Hematopoietic multipotent progenitor cell treated with erythropoietin and hydrocortisone succinate and interleukin-3 and kit ligand, for 17 days (in vitro differentiated cells): ENCODE data around the gene DOCK1.

ENCODE experiments used
- DNase-seq: peaks from one replicate; pipeline ENCODE4 v3.0.0-alpha.2; 2015; ENCODE audit warnings: low spot score

Gene DOCK1

DNA sequence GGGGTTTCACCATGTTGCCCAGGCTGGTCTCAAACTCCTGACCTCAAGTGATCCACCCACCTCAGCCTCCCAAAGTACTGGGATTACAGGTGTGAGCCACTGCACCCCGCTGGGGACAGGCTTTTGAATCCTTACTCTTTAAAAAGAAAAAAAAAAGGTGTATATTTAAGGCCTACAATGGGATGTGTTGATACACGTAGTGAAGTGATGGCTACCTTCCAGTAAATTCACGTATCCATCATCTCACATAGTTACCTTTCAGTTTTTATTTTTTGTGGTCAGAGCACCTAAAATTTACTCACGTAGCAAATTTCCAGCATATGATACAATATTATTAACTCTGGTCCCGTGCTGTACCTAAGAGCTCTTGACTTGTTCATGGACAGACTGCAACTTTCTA lies 410.7 kb downstream of the DOCK1 start:
- no peak for DNase-seq

DNA sequence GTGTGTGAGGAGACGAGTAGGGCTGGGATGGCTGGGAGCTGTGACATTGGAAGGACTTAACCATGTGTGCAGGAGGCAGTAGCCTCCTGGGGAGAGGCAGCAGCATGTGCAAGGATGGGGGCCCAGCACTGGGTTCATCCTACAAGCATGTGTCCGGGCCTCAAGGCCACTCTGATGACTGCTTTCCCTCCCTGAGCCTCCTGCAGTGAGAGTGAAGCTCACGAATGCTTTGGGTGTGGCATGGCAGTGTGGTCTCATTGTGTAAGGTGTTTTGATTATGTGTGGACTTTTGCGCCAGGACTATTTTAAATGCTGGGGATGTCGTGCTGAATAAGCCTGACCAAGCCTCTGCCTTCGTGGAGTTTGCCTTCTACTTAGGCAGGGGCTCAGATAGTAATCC lies 413.2 kb downstream of the DOCK1 start:
- DNase-seq: no peak

DNA sequence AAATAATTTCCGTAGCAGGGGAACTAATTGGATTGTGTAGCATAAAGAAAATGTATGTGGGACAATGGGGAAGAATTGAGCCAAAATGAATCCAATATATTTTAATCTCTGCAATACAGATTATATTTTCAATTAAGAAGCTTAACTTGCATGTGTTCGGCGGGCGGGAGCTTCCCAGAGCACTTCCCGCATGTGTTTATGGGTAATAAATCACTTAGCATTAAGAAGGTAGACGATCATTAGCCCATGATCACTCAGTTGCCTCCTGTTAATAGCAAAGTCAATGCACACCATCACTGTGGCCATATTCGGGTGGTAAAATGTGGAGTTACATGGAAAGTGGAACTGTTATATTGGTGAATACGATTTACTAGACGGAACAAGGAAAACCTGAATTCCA lies 414.0 kb downstream of the DOCK1 start:
- no peak for DNase-seq

DNA sequence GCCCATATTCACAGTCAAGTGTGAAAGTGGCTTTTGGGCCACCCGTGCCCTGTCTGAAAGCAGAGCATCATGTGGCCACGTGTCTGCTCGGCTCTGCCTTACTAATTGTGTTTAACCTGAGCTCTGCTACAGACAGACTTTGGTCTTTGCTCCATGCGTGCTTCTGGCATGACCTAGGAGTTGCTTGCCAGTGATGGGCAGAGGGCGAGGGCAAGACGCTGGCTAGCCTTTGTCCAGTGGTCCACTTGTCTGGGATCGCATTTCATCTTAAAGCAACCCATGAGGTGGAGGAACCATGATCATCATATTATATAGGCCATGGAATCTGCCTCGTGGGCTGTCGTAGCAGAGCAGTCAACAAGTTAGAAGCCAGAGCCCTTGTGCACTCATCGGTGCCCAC lies 414.5 kb downstream of the DOCK1 start:
- no peak for DNase-seq

DNA sequence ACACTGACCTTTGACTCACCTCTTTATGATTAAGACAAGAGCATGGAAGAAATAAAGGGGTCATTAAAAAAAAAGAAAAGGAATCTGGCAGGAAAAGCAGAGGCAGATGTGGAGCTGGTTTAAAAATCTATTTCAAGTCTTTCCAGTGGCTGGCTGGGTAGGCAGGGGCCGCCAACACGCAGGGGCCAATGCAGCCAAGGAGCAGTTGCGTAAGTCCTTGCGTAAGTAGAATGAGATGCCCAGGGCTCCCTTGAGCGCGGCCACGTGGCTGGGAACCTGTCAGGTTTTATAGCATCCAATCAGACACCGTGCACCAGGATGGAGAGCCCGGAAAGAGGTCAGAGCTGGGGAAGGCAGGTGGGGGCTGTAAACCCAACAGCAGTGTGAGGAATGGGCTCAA lies 414.9 kb downstream of the DOCK1 start:
- no peak for DNase-seq

DNA sequence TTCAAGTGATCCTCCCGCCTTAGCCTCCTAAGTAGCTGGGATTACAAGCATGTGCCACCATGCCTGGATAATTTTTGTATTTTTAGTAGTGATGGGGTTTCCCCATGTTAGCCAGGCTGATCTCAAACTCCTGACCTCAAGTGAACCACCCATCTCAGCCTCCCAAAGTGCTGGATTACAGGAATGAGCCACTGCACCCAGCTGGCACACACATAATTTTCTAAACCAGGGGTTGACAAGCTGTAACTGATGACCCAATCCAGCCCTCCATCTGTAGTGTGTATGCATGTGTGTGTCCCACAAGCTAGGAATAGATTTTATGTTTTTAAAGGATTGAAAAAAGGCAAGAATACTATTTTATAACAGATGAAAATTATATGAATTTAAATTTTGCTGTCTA lies 417.1 kb downstream of the DOCK1 start:
- DNase-seq: no peak

DNA sequence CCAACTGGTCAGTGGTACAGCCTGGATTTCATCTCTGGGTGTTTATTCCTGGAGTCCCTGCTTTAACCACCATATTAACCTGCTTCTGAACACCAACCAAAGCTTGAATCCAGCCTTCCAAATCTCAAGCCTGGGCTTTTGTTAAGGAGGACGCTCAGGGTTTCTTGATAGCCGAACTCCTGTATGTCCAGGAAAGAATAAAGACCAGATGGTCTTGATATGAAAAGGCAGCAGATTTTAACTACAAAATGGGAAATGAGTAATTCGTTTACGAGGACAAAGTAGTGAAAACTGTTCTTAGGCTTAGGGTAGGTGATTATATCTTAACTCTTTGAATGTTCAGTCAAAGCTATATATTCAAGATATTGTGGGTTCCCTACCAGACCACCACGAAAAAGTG lies 420.3 kb downstream of the DOCK1 start:
- DNase-seq: no peak

DNA sequence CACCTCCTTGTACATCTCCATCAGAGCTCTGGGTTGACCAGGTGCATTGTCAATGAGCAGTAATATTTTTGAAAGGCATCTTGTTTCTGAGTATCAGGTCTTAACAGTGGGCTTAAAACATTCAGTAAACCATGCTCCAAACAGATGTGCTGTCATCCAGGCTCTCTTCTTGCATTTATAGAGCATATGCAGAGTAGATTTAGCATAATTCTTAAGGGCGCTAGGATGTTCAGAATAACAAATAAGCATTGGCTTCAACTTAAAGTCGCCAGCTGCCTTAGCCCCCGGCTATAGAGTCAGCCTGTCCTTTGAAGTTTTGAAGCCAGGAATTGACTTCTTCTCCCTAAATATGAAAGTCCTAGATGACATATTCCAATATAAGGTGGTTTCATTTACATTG lies 421.7 kb downstream of the DOCK1 start:
- DNase-seq: no peak

DNA sequence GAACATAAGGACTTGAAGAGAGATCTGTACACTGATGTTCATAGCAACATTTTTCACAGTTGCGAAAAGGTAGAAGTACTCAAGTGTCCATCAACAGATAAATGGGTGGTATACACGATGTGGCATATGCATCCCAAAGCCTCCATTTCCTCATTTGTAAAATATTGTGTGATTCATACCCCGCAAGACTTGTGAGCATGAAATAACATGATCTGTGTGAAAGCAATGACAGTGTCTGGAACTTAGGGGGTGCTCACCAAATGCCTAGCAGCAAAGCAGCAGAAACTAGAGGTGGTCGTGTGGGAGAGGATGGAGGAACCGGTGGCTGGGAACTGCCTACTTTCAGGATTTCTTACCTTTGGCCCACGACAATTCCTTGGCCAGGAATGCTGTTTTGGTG lies 426.5 kb downstream of the DOCK1 start:
- no peak for DNase-seq

DNA sequence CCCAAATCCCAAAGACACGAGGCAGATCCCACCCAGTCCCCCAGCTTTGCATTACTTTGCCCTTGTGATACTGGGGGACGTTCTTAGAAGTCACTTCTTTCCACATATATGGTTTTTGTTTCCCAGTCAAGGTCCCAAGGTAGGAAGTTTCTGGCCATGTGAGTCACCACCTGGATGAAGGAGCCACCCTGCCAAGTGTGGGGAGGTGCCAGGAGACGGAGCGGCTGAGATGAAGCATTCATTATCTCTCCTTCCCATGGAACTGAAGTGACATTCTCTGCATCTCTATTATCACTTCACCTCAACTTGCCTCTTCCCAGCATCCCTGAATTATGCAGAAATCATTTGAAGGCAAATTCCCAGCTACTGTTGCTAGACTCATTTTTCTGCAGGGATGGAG lies 427.4 kb downstream of the DOCK1 start:
- DNase-seq: no peak

DNA sequence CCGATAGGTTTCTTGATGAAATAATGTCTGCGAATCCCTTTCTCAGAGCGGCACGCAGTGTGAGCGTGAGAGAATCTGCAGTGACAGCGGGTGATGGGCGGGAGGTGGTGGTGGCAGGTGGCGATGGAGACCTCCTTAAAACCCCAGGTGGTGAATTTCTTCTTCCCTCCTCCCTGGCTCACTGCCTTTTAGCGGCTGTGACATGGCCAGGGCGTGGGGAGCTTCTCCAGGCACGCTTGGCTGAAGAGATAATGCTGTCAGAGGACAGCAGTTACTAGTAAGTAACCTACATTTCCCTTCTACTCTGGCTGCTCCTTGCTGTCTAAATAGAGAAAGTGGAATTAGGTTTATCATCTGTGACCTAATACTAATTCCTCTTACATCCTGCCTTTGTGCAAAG lies 432.6 kb downstream of the DOCK1 start:
- DNase-seq: no peak

DNA sequence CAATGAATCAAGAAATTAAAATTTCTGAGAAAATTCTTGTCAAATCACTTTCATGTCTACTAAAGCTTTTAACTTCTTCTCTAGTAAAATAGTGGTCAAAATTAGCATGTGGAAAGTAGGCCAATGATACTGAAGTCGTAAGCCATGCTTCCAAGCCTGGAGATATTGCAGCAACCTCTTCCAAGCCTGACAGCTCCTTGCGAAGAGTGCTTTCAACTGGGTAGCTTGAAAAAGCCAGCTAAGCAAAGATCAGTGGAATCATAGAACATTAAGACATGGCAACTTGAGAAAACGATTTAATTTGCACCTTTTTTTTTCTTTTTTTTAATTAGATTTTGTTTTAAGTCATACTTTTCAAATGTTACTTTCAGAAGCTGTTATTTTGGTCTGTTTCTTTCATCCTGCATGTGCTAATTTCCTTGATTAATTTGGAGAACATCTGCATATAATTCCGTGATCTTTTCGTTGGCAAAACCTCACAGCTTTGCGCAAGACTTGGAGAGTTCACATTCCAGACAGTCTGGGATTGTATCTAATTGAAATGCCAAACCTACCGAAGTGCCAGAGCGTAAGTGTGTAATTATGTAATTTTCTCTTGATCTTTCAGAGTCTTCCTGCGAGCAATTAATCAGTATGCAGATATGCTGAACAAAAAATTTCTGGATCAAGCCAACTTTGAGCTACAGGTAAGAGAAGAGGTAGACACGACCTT lies 433.3 kb downstream of the DOCK1 start:
- DNase-seq: no peak

DNA sequence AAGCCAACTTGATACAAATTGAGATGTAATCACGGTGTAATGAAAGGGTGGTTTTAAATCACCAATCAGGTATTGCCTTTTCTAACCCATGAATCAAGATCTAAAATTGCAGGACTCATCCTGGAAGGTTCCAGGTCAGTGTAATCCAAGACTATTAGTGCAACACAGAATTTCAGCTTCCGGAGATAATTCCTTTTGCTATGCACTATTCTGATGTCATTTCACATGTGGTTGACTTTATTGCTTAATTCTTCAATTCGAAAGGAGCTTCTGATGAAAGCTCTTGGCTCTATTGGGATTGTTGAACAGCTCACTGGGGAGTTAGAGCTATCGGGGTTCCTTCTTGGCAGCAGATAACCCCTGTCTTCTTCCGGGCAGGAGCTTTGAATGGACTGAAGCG lies 438.6 kb downstream of the DOCK1 start:
- DNase-seq: no peak

DNA sequence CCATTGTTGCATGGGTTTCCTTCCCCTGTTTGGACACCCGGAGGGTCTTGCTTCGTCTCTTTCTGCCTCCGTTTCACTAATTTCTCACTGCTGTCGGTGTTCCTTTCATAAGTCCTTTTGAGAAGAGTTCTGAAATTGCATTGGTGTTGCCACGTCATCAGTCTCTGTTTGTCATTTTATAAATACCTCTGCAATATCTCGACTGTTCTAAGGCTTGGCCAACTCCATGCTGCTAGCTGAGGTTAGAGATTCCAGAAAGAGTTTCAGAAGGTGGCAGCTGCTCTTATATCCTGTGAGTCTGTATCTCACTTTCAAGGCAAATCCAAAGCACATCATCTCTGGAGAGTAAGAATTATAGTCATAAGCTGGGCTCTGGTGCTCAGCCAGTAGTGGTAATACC lies 439.1 kb downstream of the DOCK1 start:
- DNase-seq: no peak

DNA sequence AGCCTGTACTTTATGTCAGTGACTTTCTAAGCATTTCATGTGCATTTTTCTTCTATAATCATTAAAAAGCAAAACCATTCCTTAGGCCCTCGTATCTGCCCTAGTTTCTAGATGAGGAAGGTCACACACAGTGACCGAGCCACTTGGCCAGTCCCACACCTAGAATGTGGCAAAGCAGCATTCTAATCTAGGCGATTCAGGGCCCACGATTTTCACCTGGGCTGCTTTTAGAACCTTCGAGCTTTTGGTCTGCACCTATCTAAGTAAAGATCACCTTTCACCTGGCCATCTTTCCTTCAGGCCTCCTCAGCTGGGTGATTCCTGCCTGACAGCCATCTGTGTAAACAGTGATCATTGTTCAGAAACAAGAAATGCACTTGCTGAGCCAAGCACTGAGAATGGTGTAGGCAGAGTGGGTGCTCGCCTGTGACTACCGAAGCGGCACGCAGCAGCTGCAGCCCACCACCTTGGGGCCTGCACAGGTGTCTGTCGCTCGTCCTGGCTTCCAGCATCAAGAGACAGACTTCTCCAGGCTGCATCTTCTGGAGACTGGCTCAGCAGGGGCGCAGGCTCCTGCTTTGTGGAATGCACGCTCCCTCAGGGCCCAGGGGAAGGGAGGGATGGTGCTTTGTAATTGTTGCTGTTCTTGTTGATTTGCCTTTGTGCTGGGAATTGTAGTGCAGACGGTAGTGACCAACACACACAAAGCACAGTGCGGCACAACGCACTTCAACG lies 440.2 kb downstream of the DOCK1 start:
- no peak for DNase-seq

DNA sequence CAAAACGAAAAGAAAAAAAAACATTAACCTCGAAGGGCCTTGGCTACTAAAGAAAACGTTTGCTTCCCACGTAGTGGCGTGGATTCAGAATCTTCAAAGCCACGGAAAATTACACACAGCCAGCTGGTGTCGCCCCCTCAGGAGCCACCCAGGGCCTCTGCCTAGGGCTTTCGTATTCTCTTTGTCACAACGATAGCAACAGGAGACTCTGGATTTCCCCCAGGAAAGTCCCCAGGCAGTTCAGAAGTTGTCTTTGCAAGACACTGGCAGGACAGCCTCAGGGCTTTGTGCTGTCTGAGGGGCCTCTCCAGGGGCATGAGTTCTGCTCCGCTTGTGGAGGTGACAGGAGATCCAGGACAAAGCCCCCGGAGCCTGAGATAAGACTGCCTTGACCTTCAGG lies 441.4 kb downstream of the DOCK1 start:
- DNase-seq: no peak

DNA sequence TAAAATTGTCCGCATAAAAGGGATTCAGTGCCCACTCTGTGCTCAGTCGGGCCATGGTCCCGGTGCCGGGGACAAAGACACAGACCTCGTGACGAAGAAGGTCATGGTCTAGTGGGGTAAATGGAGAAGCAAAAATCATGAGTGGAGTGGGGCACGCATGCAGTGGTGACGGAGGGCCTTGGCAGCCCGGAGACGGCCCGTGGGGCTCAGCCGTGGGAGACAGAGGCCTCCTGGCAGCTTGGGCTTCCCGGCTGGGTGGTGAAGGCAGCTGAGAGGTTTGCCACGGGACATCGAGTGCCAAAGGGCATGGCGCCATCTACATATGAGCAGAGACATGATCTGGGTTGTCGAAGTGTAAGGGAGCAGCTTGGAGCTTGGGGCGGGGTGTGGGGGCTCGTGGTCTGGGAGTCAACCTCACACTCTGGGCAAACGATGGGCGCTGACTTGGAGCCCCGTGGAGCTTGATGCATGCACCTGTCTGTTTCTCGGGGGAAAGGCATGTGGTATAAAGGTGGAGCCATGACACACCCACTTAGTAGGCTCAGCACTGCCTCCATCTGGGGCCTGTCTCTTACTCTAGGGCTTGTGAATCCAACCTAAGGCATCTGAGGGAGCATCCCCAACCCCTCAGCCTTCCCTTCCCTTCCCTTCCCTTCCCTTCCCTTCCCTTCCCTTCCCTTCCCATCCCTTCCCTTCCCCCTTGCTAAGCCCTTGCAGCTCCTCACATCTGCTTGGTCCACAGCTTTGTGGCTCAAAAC lies 442.2 kb downstream of the DOCK1 start:
- no peak for DNase-seq

DNA sequence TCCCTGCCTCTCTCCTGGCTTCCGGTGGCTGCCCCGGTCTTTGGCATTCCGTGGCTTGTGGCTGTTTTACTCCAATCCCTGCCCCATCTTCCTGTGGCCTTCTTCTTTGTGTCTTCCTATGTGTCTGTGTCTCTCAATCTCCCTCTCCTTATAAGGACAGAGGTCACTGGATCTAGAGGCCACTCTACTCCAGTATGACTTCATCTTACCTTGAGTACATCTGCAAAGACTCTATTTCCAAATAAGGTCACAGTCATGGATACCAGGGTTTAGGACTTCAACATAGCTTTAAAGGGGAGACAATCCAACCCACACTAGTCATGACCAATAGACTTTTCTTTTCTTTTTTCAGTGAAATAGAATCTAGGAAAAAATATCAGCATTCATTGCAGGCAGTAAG lies 444.5 kb downstream of the DOCK1 start:
- DNase-seq: no peak

DNA sequence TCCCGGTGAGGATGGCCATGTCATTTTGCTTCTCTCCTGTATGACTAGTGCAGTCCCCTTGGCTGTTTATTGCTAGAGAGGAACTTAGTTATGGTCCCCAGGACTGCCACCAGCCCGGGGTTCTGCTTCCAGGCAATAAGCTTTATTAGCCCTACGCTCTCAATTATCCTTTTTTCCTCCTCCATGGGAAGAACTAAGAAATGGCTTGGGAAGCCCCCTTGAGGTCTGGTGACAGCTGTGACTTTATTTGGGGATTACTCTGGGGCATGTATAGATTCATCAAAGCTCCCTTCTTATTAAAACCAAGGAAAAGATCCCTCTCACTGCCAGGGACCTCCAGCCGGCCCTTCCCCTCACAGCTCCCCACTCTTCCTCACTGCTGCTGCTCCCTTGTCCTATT lies 446.3 kb downstream of the DOCK1 start:
- no peak for DNase-seq

DNA sequence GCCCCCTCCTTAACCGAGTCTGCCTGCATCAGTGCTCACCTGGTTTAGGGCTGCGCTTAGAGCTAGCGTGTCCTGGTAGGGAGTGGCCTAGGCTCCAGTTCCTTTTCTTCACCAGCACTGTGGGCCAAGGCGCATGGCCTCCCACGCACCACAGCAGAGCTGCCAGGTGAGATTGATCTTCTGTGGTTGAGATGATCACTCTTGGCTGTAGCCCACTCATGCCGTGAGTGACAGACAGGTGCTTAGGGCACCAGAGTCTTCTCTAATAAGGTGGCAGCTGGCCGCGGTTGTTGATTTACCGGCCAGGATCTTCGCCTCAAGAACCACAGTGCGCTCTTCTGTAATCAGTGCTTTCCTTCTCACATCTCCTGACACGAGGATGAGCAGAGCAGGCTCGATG lies 448.3 kb downstream of the DOCK1 start:
- no peak for DNase-seq

DNA sequence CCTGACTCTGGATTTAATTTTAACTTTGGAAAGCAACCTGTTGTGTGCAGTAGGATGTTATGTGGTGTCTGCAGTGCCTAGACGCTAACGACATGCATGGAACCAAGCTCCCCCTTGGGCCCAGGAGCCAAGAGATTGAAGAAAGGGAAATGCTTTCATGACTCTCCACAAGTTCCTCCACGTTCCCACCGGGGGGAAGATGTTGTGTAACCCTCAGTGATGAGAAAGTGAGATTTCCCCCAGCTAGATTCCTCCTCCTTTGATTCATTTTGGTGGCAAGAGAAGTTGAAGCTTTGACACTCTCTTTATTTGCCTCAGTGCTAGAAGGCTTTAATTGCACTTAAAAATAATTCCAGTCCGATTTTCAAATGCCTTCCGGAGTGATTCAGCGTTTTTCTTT lies 449.0 kb downstream of the DOCK1 start:
- DNase-seq: no peak

DNA sequence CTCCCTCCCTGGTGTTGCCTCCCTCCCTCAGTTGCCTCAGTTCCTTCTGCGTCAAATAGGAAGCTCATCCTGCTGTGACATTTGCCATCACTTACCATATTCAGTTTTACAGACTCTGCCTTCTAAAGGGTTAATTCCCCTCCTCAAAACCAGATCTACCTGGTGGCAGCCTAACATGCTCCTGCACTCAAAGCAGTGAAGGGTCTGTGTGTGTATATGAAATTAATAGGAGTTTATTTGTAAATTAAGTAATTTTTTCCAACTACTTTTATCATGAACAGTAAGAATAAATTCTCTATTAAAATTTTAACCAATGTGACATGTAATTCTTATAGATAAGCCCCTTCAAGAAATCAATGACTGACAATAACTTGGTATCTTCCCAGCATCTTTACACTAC lies 449.8 kb downstream of the DOCK1 start:
- DNase-seq: no peak

DNA sequence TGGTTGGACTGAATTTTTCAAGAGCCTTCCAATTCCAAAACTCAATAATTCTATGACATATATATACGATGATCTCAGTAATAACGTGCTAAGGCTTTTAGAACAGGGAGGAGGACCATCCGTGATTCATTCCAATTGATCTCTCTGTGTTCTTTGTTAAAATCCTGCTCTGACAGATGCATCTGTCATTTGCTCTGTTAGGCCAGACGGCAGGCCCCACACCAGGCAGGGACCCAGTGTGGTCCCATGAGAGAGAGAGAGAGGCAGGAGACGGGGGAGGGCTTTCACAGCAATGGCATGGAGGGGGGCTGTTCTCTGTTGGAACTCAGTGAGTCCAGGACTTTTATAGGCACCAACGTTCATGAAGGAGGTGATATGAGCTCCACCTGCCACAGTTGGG lies 451.1 kb downstream of the DOCK1 start:
- DNase-seq: no peak
